Trophoblast cell (in vitro differentiated cells and primary cell): ENCODE measurements around the gene ATP1B3.
A peak's percentile ranks its signal among the peaks of the same experiment; 100 is the strongest.

Experiments
- DNase-seq, 2 donors: peaks; one replicate each; pipeline ENCODE4 v3.0.0-alpha.2; 2016
- H2AFZ ChIP-seq: 2 replicates; pipeline ENCODE4 v1.6.1; 2013; ENCODE audit warnings: low read length, moderate library complexity, mild to moderate bottlenecking; ENCODE audit not compliant: insufficient read depth, poor library complexity
- H2AK5ac ChIP-seq: 2 replicates; pipeline ENCODE4 v1.6.1; 2013; ENCODE audit warnings: mild to moderate bottlenecking, low read length
- H2BK120ac ChIP-seq: 2 replicates; pipeline ENCODE4 v1.6.1; 2013; ENCODE audit warnings: low read length, mild to moderate bottlenecking, moderate library complexity; ENCODE audit not compliant: insufficient read depth, poor library complexity
- H2BK12ac ChIP-seq: 2 replicates; pipeline ENCODE4 v1.6.1; 2013; ENCODE audit warnings: mild to moderate bottlenecking, low read length, moderate library complexity
- H2BK5ac ChIP-seq: 2 replicates; pipeline ENCODE4 v1.6.1; 2013; ENCODE audit warnings: low read length, low read depth, moderate library complexity, mild to moderate bottlenecking; ENCODE audit not compliant: poor library complexity
- H3K14ac ChIP-seq: 2 replicates; pipeline ENCODE4 v1.6.1; 2013; ENCODE audit warnings: mild to moderate bottlenecking, low read length
- H3K18ac ChIP-seq: 2 replicates; pipeline ENCODE4 v1.6.1; 2013; ENCODE audit warnings: mild to moderate bottlenecking, low read length
- H3K23ac ChIP-seq: 2 replicates; pipeline ENCODE4 v1.6.1; 2013; ENCODE audit warnings: low read length
- H3K27ac ChIP-seq: 2 replicates; pipeline ENCODE4 v1.5.1; 2013; ENCODE audit warnings: low read depth, mild to moderate bottlenecking, inconsistent platforms, low read length, moderate library complexity
- H3K27me3 ChIP-seq: 2 replicates; pipeline ENCODE4 v1.6.1; 2013; ENCODE audit warnings: inconsistent platforms, mild to moderate bottlenecking, low read length, moderate library complexity; ENCODE audit not compliant: insufficient read depth
- H3K36me3 ChIP-seq, 2 experiments: 1 replicate in 1 of 2; 2 replicates in 1 of 2; pipeline ENCODE4 v1.6.1; 2013; ENCODE audit warnings: low read length in 2 of 2, mild to moderate bottlenecking in 2 of 2, moderate library complexity in 1 of 2; ENCODE audit not compliant: insufficient read depth in 2 of 2, control insufficient read depth in 1 of 2
- H3K4ac ChIP-seq: 2 replicates; pipeline ENCODE4 v1.6.1; 2013; ENCODE audit warnings: low read depth, mild to moderate bottlenecking, low read length, moderate library complexity
- H3K4me1 ChIP-seq, 2 experiments: 1 replicate in 1 of 2; 2 replicates in 1 of 2; pipeline ENCODE4 v1.6.1; 2013; ENCODE audit warnings: low read length in 2 of 2, mild to moderate bottlenecking in 2 of 2, moderate library complexity in 1 of 2; ENCODE audit not compliant: insufficient read depth in 2 of 2, control insufficient read depth in 1 of 2
- H3K4me2 ChIP-seq: 2 replicates; pipeline ENCODE4 v1.6.1; 2013; ENCODE audit warnings: inconsistent platforms, mild to moderate bottlenecking, low read length, moderate library complexity
- H3K4me3 ChIP-seq: 2 replicates; pipeline ENCODE4 v1.5.1; 2013; ENCODE audit warnings: mild to moderate bottlenecking, low read depth, low read length, inconsistent platforms
- H3K79me1 ChIP-seq: one replicate; pipeline ENCODE4 v1.6.1; 2013; ENCODE audit warnings: low read length
- H3K79me2 ChIP-seq: 2 replicates; pipeline ENCODE4 v1.6.1; 2013; ENCODE audit warnings: low read length, mild to moderate bottlenecking; ENCODE audit not compliant: control insufficient read depth, insufficient read depth, poor library complexity
- H3K9ac ChIP-seq: 2 replicates; pipeline ENCODE4 v1.6.1; 2013; ENCODE audit warnings: mild to moderate bottlenecking, low read length
- H3K9me3 ChIP-seq: 2 replicates; pipeline ENCODE4 v1.6.1; 2013; ENCODE audit warnings: low read depth, mild to moderate bottlenecking, control low read depth, inconsistent platforms, low read length; ENCODE audit not compliant: insufficient read depth
- H4K12ac ChIP-seq: 2 replicates; pipeline ENCODE4 v1.6.1; 2013; ENCODE audit warnings: low read depth, mild to moderate bottlenecking, low read length, moderate library complexity
- H4K8ac ChIP-seq: 2 replicates; pipeline ENCODE4 v1.6.1; 2013; ENCODE audit warnings: low read depth, mild to moderate bottlenecking, low read length, moderate library complexity
- H4K91ac ChIP-seq: one replicate; pipeline ENCODE4 v1.6.1; 2013; ENCODE audit warnings: low read depth, mild to moderate bottlenecking, low read length, moderate library complexity
- WGBS: extraction: QIAGEN DNeasy Blood & Tissue Kit; methylation state at CpG from one replicate; pipeline ENCODE4 v1.1.7; 2013; ENCODE audit warnings: missing lambda C conversion rate; ENCODE audit not compliant: insufficient read length, insufficient coverage; ENCODE audit errors: extremely low coverage; 5-methylcytosine and 5-hydroxymethylcytosine counted together

Gene ATP1B3

GRCh38 chr3:141860086-141860669, 16.3 kb upstream of the ATP1B3 start:
- Histone ChIP-seq H3K27me3 (no peaks in the 10 kb centered on the region), H2BK120ac (no peak overlapping the region), H3K4me1 (no peaks in the 10 kb centered on the region), H3K4ac (no peak overlapping the region), H2AFZ (no peak overlapping the region), H3K23ac (no peak overlapping the region), H3K4me2 (no peak overlapping the region), H2BK12ac (no peak overlapping the region), H3K36me3 (no peaks in the 10 kb centered on the region), H4K12ac (no peak overlapping the region), H2AK5ac (no peak overlapping the region), H3K79me2 (no peaks in the 10 kb centered on the region), H4K8ac (no peak overlapping the region), H3K79me1 (no peaks in the 10 kb centered on the region), H2BK5ac (no peak overlapping the region), H3K27ac (no peak overlapping the region), H3K9ac (no peak overlapping the region), H3K4me3 (no peak overlapping the region), H3K9me3 (no peaks in the 10 kb centered on the region), H3K18ac (no peak overlapping the region), H4K91ac (no peak overlapping the region), H3K14ac (no peak overlapping the region)
- no CpG with 5 or more reads among the region's 2 CpGs for WGBS
- no peak for DNase-seq

- Histone ChIP-seq H3K4me1 (no peaks in the 10 kb centered on the region), H3K4me2 (no peak overlapping the region), H2BK12ac (no peak overlapping the region), H3K79me1 (no peaks in the 10 kb centered on the region), H2BK120ac (no peak overlapping the region), H2BK5ac (no peak overlapping the region), H3K4me3 (no peak overlapping the region), H4K12ac (no peak overlapping the region), H2AFZ (no peak overlapping the region), H2AK5ac (no peak overlapping the region), H3K23ac (no peak overlapping the region), H3K27ac (no peak overlapping the region), H4K91ac (no peak overlapping the region), H3K9me3 (no peaks in the 10 kb centered on the region), H3K9ac (no peak overlapping the region), H3K4ac (no peak overlapping the region), H3K14ac (no peak overlapping the region), H3K18ac (no peak overlapping the region), H3K36me3 (no peaks in the 10 kb centered on the region), H3K27me3 (no peaks in the 10 kb centered on the region), H3K79me2 (no peaks in the 10 kb centered on the region), H4K8ac (no peak overlapping the region)
- DNase-seq: no peak
- no CpG with 5 or more reads among the region's 8 CpGs for WGBS
These were observed 15.5 kb upstream of the ATP1B3 start for GRCh38 chr3:141860766-141861513.

GRCh38 chr3:141862279-141862816, 14.1 kb upstream of the ATP1B3 start:
- no peak overlapping the region for H3K4ac ChIP-seq
- no peak overlapping the region for H3K4me3 ChIP-seq
- no peak for DNase-seq
- no peaks in the 10 kb centered on the region for H3K79me2 ChIP-seq
- H3K36me3 ChIP-seq: no peaks in the 10 kb centered on the region
- no peak overlapping the region for H3K4me2 ChIP-seq
- H2BK12ac ChIP-seq: no peak overlapping the region
- no peak overlapping the region for H3K14ac ChIP-seq
- H3K27me3 ChIP-seq: no peaks in the 10 kb centered on the region
- no peak overlapping the region for H3K23ac ChIP-seq
- H2AFZ ChIP-seq: no peak overlapping the region
- H4K91ac ChIP-seq: no peak overlapping the region
- no peaks in the 10 kb centered on the region for H3K79me1 ChIP-seq
- no peak overlapping the region for H4K12ac ChIP-seq
- no peaks in the 10 kb centered on the region for H3K4me1 ChIP-seq
- no peak overlapping the region for H3K9ac ChIP-seq
- no CpG with 5 or more reads among the region's 3 CpGs for WGBS
- no peak overlapping the region for H3K18ac ChIP-seq
- no peaks in the 10 kb centered on the region for H3K9me3 ChIP-seq
- no peak overlapping the region for H2BK5ac ChIP-seq
- H3K27ac ChIP-seq: no peak overlapping the region
- no peak overlapping the region for H4K8ac ChIP-seq
- H2AK5ac ChIP-seq: no peak overlapping the region
- H2BK120ac ChIP-seq: no peak overlapping the region

- no peak overlapping the region for H3K27ac ChIP-seq
- DNase-seq: peak in 1 of 2 donors; percentile 36
- H2BK120ac ChIP-seq: no peak overlapping the region
- H3K14ac ChIP-seq: no peak overlapping the region
- H2AFZ ChIP-seq: no peak overlapping the region
- no peak overlapping the region for H2BK12ac ChIP-seq
- no peaks in the 10 kb centered on the region for H3K36me3 ChIP-seq
- no peak overlapping the region for H2BK5ac ChIP-seq
- no peak overlapping the region for H4K91ac ChIP-seq
- no peak overlapping the region for H2AK5ac ChIP-seq
- H3K23ac ChIP-seq: no peak overlapping the region
- no peak overlapping the region for H3K4ac ChIP-seq
- no peak overlapping the region for H3K9ac ChIP-seq
- H4K12ac ChIP-seq: no peak overlapping the region
- H3K4me1 ChIP-seq: no peaks in the 10 kb centered on the region
- H3K27me3 ChIP-seq: no peaks in the 10 kb centered on the region
- no peak overlapping the region for H3K4me3 ChIP-seq
- H3K9me3 ChIP-seq: no peaks in the 10 kb centered on the region
- H3K79me1 ChIP-seq: no peaks in the 10 kb centered on the region
- H3K4me2 ChIP-seq: no peak overlapping the region
- no peak overlapping the region for H4K8ac ChIP-seq
- no peak overlapping the region for H3K18ac ChIP-seq
- WGBS: no CpG with 5 or more reads among the region's 1 CpG
- no peaks in the 10 kb centered on the region for H3K79me2 ChIP-seq
These were observed 13.0 kb upstream of the ATP1B3 start for GRCh38 chr3:141863491-141863890.
